Skeletal muscle tissue (tissue), 5 donors: Measurements from ENCODE around the gene CENPM. TPM values are rescaled to one million over a fixed set of nuclear protein-coding genes. Genes with fewer than 3 reads are reported as not detected.

ENCODE experiments used
- H3K27ac ChIP-seq: one replicate; pipeline ENCODE4 v1.7.0; 2013; ENCODE audit warnings: mild to moderate bottlenecking, low read depth, low read length, inconsistent platforms
- H3K27me3 ChIP-seq, 3 donors: one replicate each; pipeline ENCODE4 v1.7.0; 2013; ENCODE audit warnings: low read length in 3 of 3; ENCODE audit not compliant: control insufficient read depth in 3 of 3, insufficient read depth in 3 of 3
- H3K36me3 ChIP-seq, 3 donors: one replicate each; pipeline ENCODE4 v1.7.0; 2013; ENCODE audit warnings: low read length in 3 of 3; ENCODE audit not compliant: control insufficient read depth in 3 of 3, insufficient read depth in 3 of 3
- H3K4me1 ChIP-seq, 3 donors: one replicate each; pipeline ENCODE4 v1.7.0; 2013; ENCODE audit warnings: low read length in 3 of 3, mild to moderate bottlenecking in 3 of 3; ENCODE audit not compliant: control insufficient read depth in 3 of 3, insufficient read depth in 3 of 3
- H3K4me3 ChIP-seq, 3 donors: one replicate each; pipeline ENCODE4 v1.7.0; 2013; ENCODE audit warnings: low read length in 3 of 3
- H3K9ac ChIP-seq, 3 donors: one replicate each; pipeline ENCODE4 v1.7.0; 2013; ENCODE audit warnings: low read length in 3 of 3, mild to moderate bottlenecking in 3 of 3, moderate library complexity in 2 of 3, low read depth in 1 of 3
- H3K9me3 ChIP-seq, 3 donors: one replicate each; pipeline ENCODE4 v1.7.0; 2013; ENCODE audit warnings: low read length in 3 of 3; ENCODE audit not compliant: control insufficient read depth in 3 of 3
- small RNA-seq: library from RNA; depleted of rRNA; stranded (forward); fragments of <200 nt; gene quantifications from one replicate; pipeline ENCODE3, GENCODE V24; 2014
- total RNA-seq: library from RNA; depleted of rRNA; stranded (reverse); fragments of >200 nt; gene quantifications from one replicate; pipeline ENCODE4 v1.2.3, GENCODE V29; 2014
- donor health status: Osteomylitis.

Gene CENPM
- total RNA-seq, 1 donor from 2014 or later: 5.7 TPM

GRCh38 chr22:41899110-41899509 lies 47.8 kb downstream of the CENPM start:
- Histone ChIP-seq H3K36me3 (peaks cover 29 to 57% (median 41%) of the 10 kb centered on the region in 3 donors), H3K27ac (peak overlapping the region; percentile 85), H3K9ac (peak overlapping the region in 2 of 3 donors; percentile 58 to 62)

DNA sequence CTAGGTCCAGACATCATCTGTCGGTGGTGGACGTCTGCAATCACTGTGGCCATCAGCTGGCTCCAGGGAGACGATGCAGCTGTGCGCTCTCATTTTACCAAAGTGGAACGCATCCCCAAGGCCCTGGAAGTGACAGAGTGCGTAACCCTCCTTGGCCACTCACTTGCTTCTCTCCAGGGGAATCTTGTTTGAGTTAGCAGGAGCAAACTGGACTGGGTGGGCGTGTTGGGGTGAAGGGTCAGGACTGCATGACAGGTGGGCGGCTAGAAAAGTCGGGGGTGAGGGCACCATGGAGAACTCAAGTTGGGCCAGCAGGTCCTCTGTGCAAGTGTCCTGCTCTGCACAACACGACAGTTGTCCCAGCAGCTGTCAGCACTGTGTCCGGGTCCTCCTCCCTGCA lies 48.3 kb downstream of the CENPM start:
- H3K9ac ChIP-seq: peak overlapping the region; percentile 11 to 62 (median 52)
- peaks cover 38 to 56% (median 41%) of the 10 kb centered on the region in 3 donors for H3K4me1 ChIP-seq
- H3K36me3 ChIP-seq: peaks cover 28 to 58% (median 42%) of the 10 kb centered on the region in 3 donors

More at GRCh38 chr22:41899110-41899509, 47.8 kb downstream of the CENPM start:
- H3K27me3 ChIP-seq: no peaks in the 10 kb centered on the region
- H3K4me3 ChIP-seq: peak overlapping the region in 2 of 3 donors; percentile 14 to 41
- H3K4me1 ChIP-seq: peaks cover 34 to 57% (median 41%) of the 10 kb centered on the region in 3 donors
- H3K9me3 ChIP-seq: no peaks in the 10 kb centered on the region

GRCh38 chr22:41893591-41894375 lies 53.2 kb downstream of the CENPM start:
- H3K27ac ChIP-seq: no peak overlapping the region
- no peak overlapping the region for H3K4me3 ChIP-seq
- H3K36me3 ChIP-seq: peaks cover 26 to 43% (median 36%) of the 10 kb centered on the region in 3 donors
- H3K9me3 ChIP-seq: no peaks in the 10 kb centered on the region
- H3K27me3 ChIP-seq: no peaks in the 10 kb centered on the region
- H3K4me1 ChIP-seq: peaks cover 33 to 46% (median 35%) of the 10 kb centered on the region in 3 donors
- no peak overlapping the region for H3K9ac ChIP-seq

More for the DNA sequence above, 48.3 kb downstream of the CENPM start:
- Histone ChIP-seq H3K9me3 (no peaks in the 10 kb centered on the region), H3K27me3 (no peaks in the 10 kb centered on the region), H3K4me3 (peak overlapping the region in 2 of 3 donors; percentile 1 to 41), H3K27ac (peak overlapping the region; percentile 85)

DNA sequence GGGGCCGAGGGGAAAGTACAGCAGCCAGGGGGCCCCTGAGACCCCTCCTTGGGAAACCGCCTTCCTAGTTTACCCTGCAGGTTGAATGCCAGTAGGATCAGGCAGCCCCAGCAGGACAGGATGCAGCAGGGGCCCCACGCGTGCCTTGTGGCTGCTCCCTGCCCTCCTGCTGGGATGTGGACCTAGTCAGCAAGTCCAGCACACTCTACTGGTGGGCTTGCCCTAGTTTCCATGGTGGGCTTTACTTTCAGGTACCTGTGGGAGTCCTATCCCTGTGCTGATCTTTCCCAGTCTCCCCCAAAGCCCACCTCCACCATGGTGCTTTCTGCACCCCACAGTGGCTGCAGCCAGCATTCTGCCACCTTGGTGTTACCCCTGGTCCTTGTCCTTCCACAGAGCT lies 54.2 kb downstream of the CENPM start:
- peaks cover 26 to 35% (median 28%) of the 10 kb centered on the region in 3 donors for H3K4me1 ChIP-seq
- no peak overlapping the region for H3K4me3 ChIP-seq
- H3K9ac ChIP-seq: peak overlapping the region in 1 of 3 donors; percentile 33
- H3K36me3 ChIP-seq: peaks cover 33 to 47% (median 33%) of the 10 kb centered on the region in 3 donors
- no peak overlapping the region for H3K27ac ChIP-seq
- H3K9me3 ChIP-seq: no peaks in the 10 kb centered on the region
- H3K27me3 ChIP-seq: no peaks in the 10 kb centered on the region

GRCh38 chr22:41891407-41891806 lies 55.5 kb downstream of the CENPM start:
- Histone ChIP-seq H3K9ac (peak overlapping the region; percentile 15 to 68 (median 59)), H3K36me3 (peaks cover 22 to 46% (median 39%) of the 10 kb centered on the region in 3 donors), H3K4me1 (peaks cover 26 to 29% (median 28%) of the 10 kb centered on the region in 3 donors), H3K27me3 (no peaks in the 10 kb centered on the region), H3K27ac (peak overlapping the region; percentile 63), H3K9me3 (no peaks in the 10 kb centered on the region), H3K4me3 (peak overlapping the region in 2 of 3 donors; percentile 23 to 41)

Small RNA genes within 50 kb of the gene (small RNA-seq; reads per million reads assigned to genes)
- 2.9 reads per million, percentile 87 among the genes with 10 or more reads in this experiment for gene MIR33A

Other genes starting within 250 kb of the CENPM start
- gene MEI1, start 247.6 kb downstream of the CENPM start, total RNA-seq: 3.1 TPM
- gene CCDC134, start 146.5 kb downstream of the CENPM start, total RNA-seq: 30.3 TPM
- 20.9 TPM for gene SREBF2, start 114.0 kb downstream of the CENPM start, total RNA-seq
- gene SHISA8, start 32.1 kb downstream of the CENPM start, total RNA-seq: 1.0 TPM
- under 0.01 TPM for gene TNFRSF13C, start 20.3 kb downstream of the CENPM start, total RNA-seq
- gene SEPTIN3, start 22.3 kb upstream of the CENPM start, total RNA-seq: 0.52 TPM
- 1.6 TPM for gene WBP2NL, start 51.6 kb upstream of the CENPM start, total RNA-seq
- gene NAGA, start 123.7 kb upstream of the CENPM start, total RNA-seq: 26.1 TPM
- gene PHETA2, start 127.1 kb upstream of the CENPM start, total RNA-seq: 19.8 TPM
- gene SMDT1, start 132.5 kb upstream of the CENPM start, total RNA-seq: 15.1 TPM
- 67.8 TPM for gene NDUFA6, start 143.6 kb upstream of the CENPM start, total RNA-seq
- not detected for gene CYP2D6, start 183.7 kb upstream of the CENPM start, total RNA-seq